Right lobe of liver (tissue), 4 donors: Measurements from ENCODE around the gene NEUROG2.

Source experiments
- POLR2A ChIP-seq: fragments of 450-650 bp; IDR thresholded peaks from one replicate; pipeline ENCODE4 v1.6.1; 2017; ENCODE audit warnings: antibody characterized with exemption, mild to moderate bottlenecking
- TF ChIP-seq, protein P1 (sequence below), 4 donors: fragments of 200-600 bp in 3 of 4; fragments of 450-650 bp in 1 of 4; IDR thresholded peaks; one replicate each; pipeline versions ENCODE4 v1.5.1 to v1.8.0; 2016 to 2022; ENCODE audit warnings: antibody characterized with exemption in 4 of 4, mild to moderate bottlenecking in 2 of 4
- donor health status: DM: no; HTN: no; CAD: no.
- donor health status: DM: no; HTN: no; CAD: no.
- donor health status: DM: no; HTN: yes; CAD: no.

DNA sequence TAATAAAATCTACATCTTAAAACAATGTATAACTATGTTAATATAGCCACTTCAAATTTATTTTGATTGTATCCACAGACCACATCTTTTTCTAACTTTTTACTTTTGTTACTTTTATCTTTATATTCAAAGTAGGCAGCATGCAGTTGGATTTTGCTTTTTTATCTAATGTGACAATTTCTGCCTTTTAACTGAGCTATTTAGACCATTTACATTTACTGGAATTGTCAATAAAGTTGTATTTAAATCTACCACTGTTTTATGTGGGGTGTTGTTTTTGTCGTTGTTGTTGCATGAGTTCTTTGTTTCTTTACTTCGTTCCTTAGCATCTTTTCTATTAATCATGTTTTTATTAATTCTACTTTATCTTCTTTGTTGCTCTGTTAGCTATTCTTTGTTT lies 42.0 kb downstream of the NEUROG2 start:
- TF ChIP-seq, protein P1, sequence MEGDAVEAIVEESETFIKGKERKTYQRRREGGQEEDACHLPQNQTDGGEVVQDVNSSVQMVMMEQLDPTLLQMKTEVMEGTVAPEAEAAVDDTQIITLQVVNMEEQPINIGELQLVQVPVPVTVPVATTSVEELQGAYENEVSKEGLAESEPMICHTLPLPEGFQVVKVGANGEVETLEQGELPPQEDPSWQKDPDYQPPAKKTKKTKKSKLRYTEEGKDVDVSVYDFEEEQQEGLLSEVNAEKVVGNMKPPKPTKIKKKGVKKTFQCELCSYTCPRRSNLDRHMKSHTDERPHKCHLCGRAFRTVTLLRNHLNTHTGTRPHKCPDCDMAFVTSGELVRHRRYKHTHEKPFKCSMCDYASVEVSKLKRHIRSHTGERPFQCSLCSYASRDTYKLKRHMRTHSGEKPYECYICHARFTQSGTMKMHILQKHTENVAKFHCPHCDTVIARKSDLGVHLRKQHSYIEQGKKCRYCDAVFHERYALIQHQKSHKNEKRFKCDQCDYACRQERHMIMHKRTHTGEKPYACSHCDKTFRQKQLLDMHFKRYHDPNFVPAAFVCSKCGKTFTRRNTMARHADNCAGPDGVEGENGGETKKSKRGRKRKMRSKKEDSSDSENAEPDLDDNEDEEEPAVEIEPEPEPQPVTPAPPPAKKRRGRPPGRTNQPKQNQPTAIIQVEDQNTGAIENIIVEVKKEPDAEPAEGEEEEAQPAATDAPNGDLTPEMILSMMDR (IDR thresholded peaks at IDR 0.05): no peak
- TF ChIP-seq POLR2A: no peak
